ENCODE measurements around the gene RPTOR.
"Not testable (repeated sequence)": the region's sequence is repeated elsewhere in the genome, so short reads cannot be mapped to it uniquely, and the experiment has no call there.

Gene RPTOR

DNA sequence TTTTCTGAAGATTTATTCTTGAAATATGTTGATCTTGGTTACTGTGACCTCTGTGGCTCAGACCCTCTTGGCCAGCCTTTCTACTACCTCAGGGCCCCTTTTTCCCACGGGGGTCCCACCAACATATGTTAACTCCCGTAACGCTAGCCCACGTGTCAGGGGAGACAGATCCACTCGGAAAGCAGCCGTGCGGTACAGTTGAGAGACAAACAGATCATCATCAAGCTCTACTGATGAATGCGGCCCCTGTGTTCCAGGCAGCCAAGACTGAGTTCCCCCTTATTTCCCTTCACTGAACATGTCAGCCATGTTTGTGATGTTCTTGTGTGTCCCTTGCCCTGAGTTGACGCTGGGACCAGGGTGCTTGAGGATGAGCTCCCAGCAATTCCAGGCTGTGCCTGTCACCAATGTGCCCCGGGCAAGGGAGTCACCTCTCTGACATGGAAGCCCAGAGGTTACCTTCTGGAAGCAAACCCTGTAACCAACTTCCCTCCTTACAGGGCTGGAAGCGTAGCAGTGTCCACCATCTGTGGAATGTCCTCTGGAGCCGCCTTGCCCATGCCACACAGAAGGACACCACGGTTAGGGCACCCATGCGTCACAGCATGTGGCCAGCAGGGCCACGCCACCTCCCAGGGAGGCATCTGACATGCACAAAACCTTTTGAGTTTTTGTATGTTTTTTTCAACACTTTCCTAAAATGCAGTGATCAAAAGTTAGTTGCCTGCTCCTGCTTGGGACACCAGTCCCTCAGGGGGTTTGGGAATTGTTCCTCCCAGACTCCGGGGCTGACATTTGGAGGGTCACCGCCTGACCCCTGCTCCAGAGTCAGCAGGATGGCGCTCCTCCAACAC lies 253.3 kb downstream of the RPTOR start:
- DNase-seq (ENCODE audit: low read depth), result no peak

DNA sequence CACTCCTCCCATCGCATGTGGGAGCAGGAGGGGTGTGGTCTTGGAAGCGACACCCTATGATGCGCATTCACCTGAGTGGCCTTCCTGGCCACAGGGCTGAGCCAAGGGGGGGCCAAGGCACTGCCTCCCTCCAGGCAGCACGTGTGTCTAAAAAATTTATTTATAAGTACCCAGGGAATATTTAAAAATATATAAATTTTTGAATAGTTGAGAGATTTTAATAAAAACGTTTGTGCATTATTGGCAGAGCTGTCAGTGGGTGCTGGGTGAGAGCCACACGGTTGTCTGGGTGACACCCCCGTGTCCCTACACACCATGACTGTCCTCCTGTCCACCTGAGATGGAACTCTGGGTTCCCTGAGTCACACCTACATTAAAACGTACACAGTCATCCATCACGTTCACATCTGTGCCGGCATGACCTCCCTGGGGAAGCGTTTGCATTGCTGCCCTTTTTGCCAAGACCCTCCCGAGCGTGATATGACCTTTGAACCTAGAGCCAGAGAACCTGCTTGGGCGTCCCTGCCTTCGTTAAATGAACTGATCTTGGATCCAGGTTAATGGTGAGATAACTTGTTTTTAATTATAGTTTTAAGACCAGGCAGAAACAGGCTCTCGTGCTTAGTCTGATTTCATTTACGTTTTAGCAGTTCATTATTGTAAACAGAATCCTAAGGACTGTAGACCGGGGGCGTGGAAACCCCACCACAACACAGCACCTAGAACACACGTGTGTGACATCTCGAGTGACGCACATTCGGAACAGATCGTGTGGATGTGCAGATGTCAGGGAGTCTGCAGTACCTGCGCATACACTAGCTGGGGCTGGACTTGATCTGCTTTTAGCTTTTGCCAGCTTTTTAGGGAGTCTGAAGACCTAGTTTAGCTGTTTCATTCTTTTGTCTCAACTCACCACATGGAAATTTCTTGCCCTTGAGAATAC lies 254.2 kb downstream of the RPTOR start:
- no peak for DNase-seq (ENCODE audit: low read depth)

DNA sequence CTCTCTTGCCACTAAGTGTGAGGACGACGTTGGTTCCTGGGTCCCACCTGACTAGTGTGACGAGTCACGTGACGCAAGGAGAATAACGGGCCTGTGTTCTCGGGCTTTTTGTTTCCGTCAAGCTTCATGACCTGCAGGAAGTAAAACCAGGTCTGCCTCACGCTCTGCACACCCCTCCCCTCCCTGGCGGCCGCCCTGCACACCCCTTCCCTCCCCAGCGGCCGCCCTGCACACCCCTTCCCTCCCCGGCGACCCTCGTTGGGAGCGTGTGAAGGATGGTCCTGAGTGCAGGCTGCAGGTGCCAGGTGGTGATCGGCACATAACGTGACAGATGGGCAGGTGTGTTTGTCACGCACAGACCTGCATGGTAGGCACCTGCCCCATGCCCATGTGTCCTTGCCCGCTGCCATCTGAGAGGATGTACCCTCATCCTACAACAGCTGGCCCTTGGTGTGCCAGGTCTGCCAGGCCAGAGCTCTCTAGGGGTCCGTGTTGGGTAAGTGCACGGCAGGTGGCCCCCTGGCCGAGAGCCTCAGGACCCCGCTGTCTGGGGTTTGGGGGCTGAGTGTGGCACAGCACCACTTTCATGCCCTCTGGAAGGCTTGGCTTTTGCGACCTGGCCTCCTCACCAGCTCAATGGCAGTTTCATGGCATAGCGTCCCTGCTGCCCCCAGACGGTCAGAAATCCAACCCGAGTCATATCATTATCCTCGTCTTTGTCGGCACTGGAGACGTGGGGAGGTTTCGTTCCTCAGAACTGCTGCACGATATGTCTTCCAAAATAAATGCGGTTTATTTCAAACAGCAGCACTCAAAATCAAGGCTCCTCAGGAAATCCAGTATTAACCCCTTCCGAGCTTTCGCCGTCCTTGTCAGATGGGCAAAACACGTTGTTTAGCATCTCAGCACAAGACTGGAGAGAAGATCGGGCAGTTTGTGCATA lies 255.2 kb downstream of the RPTOR start:
- DNase-seq (ENCODE audit: low read depth), result no peak

DNA sequence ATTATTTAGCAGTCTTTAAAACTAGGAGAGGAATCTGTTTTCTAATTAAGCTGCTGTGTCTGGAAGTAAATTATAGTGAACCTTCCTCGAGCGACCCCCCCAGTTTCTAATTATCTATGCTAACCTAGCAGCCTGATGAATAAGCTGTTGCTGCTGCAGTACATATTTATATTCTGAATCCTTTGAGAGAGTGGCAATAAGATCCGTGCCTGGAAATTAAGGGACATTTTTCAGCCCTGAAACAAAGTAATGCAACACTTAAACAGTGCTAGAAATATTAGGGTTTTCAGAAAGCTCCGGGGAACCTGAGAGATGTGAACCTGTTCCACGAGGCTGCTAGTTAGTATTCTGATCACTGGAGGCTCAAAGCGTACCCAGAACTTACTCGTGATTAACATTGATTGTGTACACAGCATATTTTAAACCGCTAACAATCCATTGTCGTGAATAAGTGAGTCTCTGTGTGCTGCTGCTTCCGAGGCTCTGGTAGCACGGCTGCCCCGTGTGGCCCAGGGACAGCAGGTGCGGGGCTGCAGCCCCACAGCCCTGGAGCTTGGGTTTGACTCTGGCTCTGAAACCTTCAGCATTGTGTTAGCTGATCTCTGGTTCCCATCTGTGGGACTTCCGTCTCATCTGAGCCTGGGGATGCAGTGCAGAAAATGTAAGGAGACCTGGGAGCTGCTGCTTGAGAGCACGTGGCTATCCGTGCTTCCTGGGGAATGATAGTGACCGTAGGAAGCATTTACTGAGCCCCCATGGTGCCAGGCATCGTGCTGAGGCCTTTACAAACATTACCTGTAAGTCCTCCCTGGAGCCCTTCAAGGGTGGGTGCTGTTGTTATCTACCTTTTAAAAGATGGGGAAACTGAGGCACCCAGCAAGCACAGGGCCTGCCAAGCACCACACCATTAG lies 256.1 kb downstream of the RPTOR start:
- DNase-seq (ENCODE audit: low read depth), result no peak

DNA sequence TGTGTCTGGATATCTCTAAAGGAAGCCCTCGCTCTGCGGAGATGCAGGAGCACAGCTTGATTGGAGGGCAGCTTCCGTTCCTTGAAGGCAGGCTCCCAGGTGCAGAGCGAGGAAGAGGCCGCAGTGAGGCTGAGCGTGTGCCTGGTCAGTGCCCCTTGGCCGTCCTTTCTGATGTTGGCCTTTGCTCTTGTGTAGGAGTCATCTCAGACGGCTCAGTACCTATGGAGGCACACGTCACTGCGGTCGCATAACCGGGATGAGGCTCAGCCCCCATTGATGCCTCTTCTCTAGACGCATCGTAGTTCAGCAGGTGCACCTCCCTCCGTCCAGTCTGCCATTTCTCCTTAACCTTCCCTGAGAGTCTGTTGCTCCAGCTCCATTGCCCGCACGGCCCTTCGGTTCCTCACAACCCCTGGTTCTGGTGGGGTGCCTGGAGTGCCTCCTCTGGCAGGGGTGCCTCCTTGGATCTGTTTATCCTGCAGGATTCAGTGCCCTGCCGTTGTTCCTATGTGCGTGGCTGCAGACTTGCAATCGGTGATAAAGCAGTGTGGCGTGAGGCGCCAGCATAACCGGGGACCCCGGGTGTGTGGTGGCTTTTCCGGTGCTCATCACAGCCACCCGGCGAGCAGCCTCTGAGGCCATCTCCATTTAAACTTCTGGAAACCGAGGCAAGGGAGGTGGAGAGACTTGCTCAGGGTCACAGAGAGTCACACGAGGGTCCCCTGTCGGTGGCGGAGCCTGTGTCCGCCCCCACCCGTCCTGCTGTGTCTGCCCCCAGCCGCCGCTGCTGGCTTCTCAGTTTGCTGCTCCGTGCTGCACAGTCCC lies 258.2 kb downstream of the RPTOR start:
- no peak for DNase-seq (ENCODE audit: low read depth)

DNA sequence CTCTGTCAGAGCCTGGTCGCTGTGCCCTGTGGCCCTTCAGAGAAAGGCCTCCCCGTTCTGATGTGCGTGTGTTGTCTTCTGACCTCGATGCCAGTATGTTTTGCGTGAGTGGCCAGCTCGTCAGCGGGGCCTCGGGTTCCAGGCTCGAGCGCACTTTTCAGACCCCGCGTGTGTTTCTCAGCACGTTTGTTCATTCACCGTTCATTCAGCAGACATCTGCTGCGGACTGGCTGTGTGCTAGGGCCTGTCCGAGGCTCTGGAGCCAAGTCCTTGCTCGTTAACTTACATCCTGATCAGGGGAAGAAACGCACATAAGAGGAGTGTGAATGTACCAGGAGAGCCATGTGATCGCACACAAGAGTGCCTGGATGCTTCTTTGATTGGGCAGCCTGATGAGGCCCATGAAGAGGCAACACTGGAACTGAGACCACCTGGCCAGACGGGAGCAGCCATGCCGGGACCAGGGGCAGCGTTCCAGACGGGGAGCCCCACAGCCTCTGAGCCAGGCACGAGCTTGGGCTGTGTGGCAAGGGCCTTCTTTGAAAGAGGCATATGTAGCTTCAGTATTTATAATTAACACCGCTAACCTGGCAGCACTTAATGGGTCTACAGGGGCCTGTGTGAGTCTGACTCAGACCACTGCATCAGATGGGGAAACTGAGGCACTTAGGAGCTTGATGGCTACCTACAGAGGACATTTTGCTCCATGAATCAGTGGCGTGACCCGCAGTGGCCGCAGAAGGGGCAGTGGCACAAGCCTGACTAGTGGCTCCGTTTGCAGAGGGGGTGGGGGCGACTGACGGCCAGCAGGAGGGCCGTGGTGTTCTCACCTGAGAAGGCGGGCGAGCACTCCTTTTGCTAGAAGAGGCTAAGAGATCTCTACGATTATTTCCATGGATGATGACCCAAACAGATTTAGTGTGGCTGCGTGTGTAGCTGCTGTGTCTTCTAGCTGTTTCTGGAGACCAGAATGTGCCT lies 259.1 kb downstream of the RPTOR start:
- DNase-seq (ENCODE audit: low read depth), result no peak

DNA sequence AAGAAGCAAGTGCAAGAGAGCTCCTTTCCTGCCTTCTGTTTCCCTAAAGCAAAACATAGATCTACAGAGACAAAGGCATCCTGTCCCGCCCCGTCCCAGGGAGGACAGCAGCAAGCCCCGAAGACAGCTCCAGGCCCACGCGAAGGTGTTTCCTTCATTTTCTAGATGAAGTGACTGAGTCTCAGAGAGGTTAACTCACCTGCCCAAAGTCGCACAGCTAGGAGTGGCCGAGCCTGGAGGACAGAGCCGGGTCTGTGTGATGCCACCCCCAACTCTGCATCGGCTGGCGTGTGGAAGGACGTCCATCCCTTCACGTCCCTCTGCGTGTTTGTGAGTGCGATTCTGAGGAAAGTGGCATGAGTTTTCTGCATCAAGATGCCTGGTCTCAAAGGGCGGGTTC lies 259.8 kb downstream of the RPTOR start:
- DNase-seq (ENCODE audit: low read depth), result no peak

DNA sequence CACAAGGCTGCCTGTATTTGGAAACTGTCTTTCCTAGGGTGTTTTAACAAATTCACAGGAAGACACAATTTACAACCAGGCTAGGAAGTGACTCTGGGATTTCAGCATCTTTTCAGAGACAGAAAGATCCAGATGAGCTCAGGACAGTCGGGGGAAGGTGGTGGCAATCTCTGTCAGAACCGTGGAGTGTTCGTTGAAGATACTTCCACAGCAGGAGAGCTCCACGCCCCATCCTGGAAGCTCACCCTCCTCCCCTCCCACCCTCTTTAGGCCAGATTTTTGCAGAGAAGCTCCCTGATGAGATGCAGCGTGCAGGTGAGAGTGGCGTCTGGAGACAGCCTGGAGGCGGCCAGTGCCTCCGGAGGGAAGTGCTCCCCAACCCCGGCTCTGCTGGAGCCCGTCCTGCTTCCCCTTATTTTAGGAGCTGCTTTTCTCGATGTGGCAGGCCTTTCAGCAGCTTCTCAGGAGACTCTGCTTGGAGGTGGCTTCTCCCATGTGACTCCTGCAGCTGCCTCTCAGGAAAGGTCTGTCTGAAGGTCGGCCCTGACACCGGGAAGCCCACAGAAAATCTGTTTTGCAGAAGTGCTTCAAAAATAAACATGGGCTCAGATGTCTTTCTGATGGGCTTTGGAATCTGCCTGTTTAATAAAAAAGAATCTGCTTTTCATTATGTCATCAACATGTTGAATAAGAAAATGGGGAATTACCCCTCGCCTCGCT lies 260.6 kb downstream of the RPTOR start:
- DNase-seq (ENCODE audit: low read depth), result no peak

DNA sequence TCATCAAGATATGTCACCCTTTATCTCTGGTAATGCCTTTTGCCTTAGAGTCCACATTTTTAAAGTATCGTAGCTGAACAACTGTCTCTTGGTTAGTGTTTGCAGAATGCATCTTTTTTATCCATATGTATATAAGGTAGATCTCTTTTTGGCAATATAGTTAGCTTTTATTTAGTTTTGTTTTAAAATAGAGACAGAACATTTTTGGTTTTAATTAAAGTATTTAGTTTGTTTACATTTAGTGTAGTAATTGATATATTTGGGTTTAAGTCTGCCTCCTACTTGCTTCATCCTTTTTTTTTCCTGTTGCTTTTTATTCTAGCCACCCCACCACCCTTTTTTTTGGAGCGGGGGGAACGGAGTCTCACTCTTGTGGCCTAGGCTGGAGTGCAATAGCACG lies 262.4 kb downstream of the RPTOR start:
- DNase-seq (ENCODE audit: low read depth), result no peak

DNA sequence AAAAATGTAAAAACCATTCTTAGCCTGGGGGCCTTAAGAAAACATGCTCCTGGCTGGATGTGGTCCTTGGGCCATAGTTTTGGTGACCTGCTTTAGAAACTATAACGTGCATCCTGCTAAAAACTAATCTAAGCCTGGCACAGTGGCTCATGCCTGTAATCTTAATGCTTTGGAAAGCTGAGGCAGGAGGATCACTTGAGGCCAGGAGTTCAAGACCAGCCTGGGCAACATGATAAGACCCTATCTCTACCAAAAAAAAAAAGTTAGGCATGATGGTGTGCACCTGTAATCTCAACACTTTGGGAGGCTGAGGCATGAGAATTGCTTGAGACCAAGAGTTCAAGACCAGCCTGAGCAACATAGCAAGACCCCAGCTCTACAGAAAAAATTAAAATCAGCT lies 263.2 kb downstream of the RPTOR start:
- no peak for DNase-seq (ENCODE audit: low read depth)

DNA sequence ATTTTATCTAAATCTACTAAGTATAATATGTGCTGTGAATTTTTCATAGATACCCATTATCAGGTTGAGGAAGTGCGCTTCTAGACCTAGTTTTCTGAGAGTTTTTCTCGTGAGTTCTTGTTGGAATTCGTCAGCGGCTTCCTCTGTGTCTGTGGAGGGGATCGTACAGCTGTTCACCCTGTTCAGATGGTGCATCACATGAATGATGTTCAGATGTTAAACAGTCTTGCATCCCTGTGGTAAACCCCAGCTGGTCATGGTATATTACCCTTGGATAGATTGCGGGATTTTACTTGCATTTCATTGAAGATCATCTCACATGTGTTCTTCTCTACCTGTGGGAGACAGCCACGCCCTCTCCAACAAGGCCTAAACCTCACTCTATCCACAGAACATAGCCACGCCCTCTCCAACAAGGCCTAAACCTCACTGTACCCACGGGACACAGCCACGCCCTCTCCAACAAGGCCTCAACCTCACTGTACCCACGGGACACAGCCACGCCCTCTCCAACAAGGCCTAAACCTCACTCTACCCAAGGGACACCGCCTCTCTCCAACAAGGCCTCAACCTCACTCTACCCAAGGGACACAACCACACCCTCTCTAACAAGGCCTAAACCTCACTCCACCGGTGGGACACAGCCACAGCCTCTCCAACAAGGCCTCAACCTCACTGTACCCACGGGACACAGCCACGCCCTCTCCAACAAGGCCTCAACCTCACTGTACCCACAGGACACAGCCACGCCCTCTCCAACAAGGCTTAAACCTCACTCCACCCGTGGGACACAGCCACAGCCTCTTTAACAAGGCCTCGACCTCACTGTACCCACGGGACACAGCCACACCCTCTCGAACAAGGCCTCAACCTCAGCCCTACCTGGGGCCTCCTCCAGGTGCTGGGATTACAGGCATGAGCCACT lies 266.8 kb downstream of the RPTOR start:
- DNase-seq (ENCODE audit: low read depth), result no peak

DNA sequence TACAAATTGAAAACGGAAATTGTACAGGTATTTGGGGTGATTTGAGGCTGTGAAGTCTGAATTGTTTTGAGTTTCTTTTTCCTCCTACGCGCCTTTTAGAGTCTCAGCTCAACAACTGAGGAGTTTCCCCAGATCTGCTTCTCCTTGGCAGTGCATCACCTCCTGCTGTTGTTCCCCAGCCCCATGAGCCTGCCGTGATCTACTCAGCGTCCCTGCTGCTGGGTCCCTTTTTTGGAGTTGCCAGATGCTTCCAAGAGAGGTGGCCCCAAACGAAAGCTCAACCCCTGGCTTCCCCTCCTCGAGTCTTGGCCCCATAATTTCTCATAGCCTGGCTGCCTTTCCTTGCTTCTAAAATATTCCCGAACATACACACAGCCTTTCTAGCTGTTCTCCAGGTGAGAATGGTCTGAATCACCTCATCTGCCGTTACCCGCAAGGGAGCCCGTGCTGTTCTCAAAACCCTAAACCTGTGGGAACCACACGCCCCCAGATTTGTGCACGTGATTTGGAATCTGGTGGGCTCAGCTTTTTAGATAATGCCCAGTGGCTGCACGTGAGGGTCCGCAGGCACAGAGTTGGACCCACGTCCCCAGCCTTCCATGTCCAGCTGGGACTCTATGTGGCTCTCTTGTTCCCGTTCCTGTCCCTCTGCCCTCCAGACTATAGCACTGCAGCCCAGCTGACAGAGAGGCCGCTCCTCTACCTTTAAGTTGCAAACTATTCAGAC lies 267.9 kb downstream of the RPTOR start:
- DNase-seq (ENCODE audit: low read depth), result no peak

DNA sequence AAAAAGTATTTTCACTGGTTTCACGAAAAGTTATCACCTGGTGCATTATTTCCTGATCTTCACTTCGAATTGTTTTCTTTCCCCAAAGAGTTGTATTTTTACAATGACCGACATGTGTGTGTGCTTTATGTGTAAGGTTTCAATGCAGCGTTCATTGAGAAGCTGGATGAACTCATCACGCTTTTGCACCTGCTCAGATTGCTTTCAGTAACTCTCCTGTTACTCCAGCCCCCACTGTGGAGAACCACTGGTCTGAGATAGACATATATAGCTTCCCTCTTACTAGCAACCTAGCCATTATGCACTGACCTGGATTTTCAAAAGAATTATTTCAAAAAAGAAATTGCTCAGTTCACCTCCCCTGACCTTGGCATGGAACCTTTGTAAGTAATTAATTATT lies 268.7 kb downstream of the RPTOR start:
- no peak for DNase-seq (ENCODE audit: low read depth)

DNA sequence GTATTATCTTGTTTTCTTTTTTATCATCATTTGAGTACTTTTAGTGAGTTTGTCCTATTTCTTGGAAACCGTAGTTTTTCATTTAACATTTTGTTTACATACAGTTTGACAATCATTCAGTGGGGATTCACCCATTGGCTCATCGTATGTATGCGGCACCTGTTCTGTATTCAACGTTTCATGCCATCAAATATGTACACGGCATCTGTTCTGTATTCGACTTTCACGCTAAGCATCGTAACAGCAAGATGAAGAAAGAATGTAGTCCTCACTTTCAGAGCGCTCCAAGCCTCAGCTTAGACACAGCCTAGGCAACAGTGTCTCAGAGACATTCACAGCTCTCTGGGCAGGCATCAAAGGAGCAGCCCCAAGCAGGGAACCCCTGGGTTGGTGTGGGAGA lies 269.9 kb downstream of the RPTOR start:
- DNase-seq (ENCODE audit: low read depth), result no peak

DNA sequence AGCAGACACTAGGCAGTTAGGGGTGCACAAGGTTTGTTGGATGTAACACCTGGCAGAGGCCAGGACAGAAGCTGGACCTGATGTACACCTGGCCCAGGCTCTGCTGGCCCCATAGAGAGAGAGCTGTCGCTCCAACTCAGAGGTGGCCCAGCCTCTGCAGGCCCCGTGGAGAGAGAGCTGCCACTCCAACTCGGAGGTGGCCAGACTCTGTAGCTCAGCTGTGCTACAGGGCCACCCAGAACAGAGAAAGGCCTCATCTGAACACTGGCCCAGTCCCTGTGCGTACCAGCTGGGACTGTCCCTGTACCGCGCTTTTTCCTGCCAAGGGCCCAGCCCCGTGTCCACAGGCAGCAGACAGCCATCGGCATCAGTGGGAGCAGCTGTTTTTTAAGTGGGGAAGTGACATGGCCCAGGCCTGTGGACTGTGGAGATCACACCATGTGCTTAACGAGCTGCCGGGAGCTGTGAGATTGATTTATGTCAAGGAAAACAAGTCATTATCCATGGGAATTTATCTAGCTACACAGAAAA lies 270.6 kb downstream of the RPTOR start:
- DNase-seq (ENCODE audit: low read depth), result no peak

DNA sequence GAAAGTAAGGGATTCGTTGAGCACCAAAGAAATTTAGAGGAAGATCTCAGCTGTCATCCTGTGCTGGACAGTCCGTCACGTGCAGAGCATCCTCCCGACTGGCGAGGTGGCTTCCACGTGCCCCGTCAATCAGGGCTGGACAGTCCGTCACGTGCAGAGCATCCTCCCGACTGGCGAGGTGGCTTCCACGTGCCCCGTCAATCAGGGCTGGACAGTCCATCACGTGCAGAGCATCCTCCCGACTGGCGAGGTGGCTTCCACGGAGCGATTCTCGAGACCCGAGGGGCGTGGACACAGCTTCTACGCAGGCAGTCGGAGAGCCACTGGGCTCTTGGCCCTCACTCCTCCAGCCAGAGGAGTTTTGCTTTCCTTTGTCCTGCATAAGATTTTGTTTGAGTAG lies 271.1 kb downstream of the RPTOR start:
- DNase-seq (ENCODE audit: low read depth), result not testable (repeated sequence)
